Measurements from ENCODE around the gene EPB41. TPM values are rescaled to one million over a fixed set of nuclear protein-coding genes. Genes with fewer than 3 reads are reported as not detected.

EPB41 gene
- total and polyA plus RNA-seq, 2 of the 8 experiments (the other 6 are each of a cell fraction or from before 2014, with no cell fraction given): 36.7 to 109 TPM

DNA sequence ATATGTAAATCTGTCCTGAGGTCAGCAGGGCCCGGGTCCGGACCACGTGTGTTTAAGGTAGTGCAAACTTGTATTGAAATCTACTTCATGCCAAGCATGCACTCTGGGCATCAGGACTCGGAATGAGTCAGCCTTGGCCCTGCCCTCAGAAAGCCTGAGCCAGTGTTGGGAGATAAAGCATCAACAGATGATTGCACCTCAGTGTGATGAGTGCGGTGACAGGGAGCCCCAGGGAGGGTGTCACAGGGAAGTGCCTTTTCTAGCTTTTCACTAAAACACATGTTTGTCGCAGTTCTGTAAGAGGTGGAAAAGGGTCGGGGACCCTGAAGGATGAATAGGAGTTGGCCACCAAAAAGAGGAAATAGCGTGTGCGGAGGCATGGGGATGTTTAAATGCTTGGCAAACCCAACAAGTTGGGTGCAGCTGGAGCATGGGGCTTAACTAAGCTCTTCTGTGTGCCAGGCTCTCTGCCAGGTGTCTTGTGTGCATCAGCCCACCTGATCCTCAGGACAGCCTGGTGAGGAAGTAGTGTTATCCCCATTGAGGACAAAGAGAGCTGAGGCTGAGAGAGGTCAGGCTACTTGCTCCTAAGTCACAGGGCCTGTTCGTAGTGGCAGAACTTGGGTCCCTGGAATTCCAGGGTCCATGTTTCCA, 48.2 kb upstream of the EPB41 start:
- no peaks in the 10 kb centered on the region for H4K20me1 ChIP-seq (replicated peaks in 1 of 2; ENCODE audit: control insufficient read depth in 1 of 2, insufficient read depth in 2 of 2, low read length in 2 of 2)
- no peak overlapping the region for H3K18ac ChIP-seq (ENCODE audit: extremely low read depth, low read length)
- H3K36me3 ChIP-seq (ENCODE audit: control insufficient read depth in 2 of 4, insufficient read depth in 4 of 4, low read length in 3 of 4): no peaks in the 10 kb centered on the region
- no peak overlapping the region for H3K4me2 ChIP-seq (ENCODE audit: insufficient read depth in 1 of 2, low read depth in 2 of 2, low read length in 2 of 2)
- H3K4me3 ChIP-seq (ENCODE audit: extremely low read depth in 1 of 4, insufficient read depth in 2 of 4, low read depth in 3 of 4, low read length in 4 of 4): no peak overlapping the region
- no peaks in the 10 kb centered on the region for H3K9me3 ChIP-seq (ENCODE audit: insufficient read depth in 2 of 2, low read depth in 1 of 2, low read length in 1 of 2)
- no peaks in the 10 kb centered on the region for H3K79me1 ChIP-seq (ENCODE audit: low read depth, low read length)
- H4K91ac ChIP-seq (replicated peaks; ENCODE audit: insufficient read length, low read length): no peak overlapping the region
- H2BK20ac ChIP-seq (ENCODE audit: low read length): no peak overlapping the region
- H2BK15ac ChIP-seq (ENCODE audit: low read length): no peak overlapping the region
- H3K56ac ChIP-seq (replicated peaks; ENCODE audit: insufficient read length, low read depth, low read length): no peak overlapping the region
- H3K27ac ChIP-seq (ENCODE audit: low read depth, low read length): no peak overlapping the region
- no peak overlapping the region for H4K8ac ChIP-seq (ENCODE audit: extremely low read depth, insufficient read depth, low read length)
- no peak overlapping the region for H2BK5ac ChIP-seq (ENCODE audit: low read depth, low read length)
- H3K4ac ChIP-seq (replicated peaks; ENCODE audit: insufficient read length, low read depth, low read length): no peak overlapping the region
- H2BK120ac ChIP-seq (replicated peaks; ENCODE audit: low read depth, low read length): no peak overlapping the region
- FAIRE-seq (no peak), DNase-seq (ENCODE audit: low read depth in 1 of 2, low spot score in 2 of 2) (no peak)
- no peak overlapping the region for H3K9ac ChIP-seq (replicated peaks in 1 of 4; ENCODE audit: extremely low read depth in 1 of 4, low read depth in 3 of 4, low read length in 3 of 4)
- H3K14ac ChIP-seq (ENCODE audit: insufficient read length): no peak overlapping the region
- H3K23ac ChIP-seq (ENCODE audit: insufficient read length): no peak overlapping the region
- H2BK12ac ChIP-seq (ENCODE audit: low read depth, low read length): no peak overlapping the region
- ChIA-PET CTCF (ENCODE audit: partially characterized antibody) (interaction anchor here (0.8 to 3.9 kb wide), 6 partner anchors 10 to 81 kb away, joined by 3 to 45 read pairs (median 4); no protein-coding TSS in a partner anchor), POLR2A (ENCODE audit: partially characterized antibody) (interaction anchor here (0.6 to 1.4 kb wide), 4 partner anchors 9 to 223 kb away, joined by 3 to 6 read pairs (median 3); partner anchors contain the start of gene TAF12)
- H4K5ac ChIP-seq (ENCODE audit: insufficient read length, low read depth, low read length): no peak overlapping the region
- H3K79me2 ChIP-seq (ENCODE audit: control insufficient read depth in 1 of 2, insufficient read depth in 2 of 2, low read length in 2 of 2): no peaks in the 10 kb centered on the region
- no peaks in the 10 kb centered on the region for H3K27me3 ChIP-seq (replicated peaks in 1 of 4; ENCODE audit: control insufficient read depth in 3 of 4, extremely low read depth in 1 of 4, insufficient read depth in 3 of 4, low read length in 3 of 4)
- H3K23me2 ChIP-seq (ENCODE audit: low read depth, low read length): no peaks in the 10 kb centered on the region
- WGBS, 2 experiments (ENCODE audit: extremely low coverage in 1 of 2, insufficient coverage in 1 of 2, insufficient read length in 1 of 2, insufficient replicate concordance in 2 of 2, low coverage in 1 of 2, low lambda C conversion rate in 2 of 2, missing lambda C conversion rate in 1 of 2): 91% methylated on average over 10 of the region's 10 CpGs; no CpG with 5 or more reads in 1 of the 2 experiments
- no peak overlapping the region for H2AK5ac ChIP-seq (ENCODE audit: low read depth, low read length)
- H3K4me1 ChIP-seq (replicated peaks in 1 of 4; ENCODE audit: control insufficient read depth in 3 of 4, insufficient read depth in 4 of 4, low read length in 3 of 4): peaks cover 0 to 5% (median 0%) of the 10 kb centered on the region in 4 experiments; a peak in 2 of 7 replicates
- no peak overlapping the region for H2AFZ ChIP-seq (ENCODE audit: low read length)
- no peak for TF ChIP-seq MAFK (IDR thresholded peaks at IDR 0.05; ENCODE audit: low read depth, low read length)
- no peak for TF ChIP-seq SIN3A (conservative IDR thresholded peaks at IDR 0.05 in 1 of 2, IDR thresholded peaks at IDR 0.05 in 1 of 2; ENCODE audit: low read depth in 1 of 2, low read length in 2 of 2)
- no peak for TF ChIP-seq SIX5 (IDR thresholded peaks at IDR 0.05; ENCODE audit: low read depth, low read length)
- TF ChIP-seq, protein P1, sequence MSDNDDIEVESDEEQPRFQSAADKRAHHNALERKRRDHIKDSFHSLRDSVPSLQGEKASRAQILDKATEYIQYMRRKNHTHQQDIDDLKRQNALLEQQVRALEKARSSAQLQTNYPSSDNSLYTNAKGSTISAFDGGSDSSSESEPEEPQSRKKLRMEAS (IDR thresholded peaks at IDR 0.05): no peak
- TF ChIP-seq FOSL1 (IDR thresholded peaks at IDR 0.05; ENCODE audit: insufficient read depth, low read depth, low read length): no peak
- no peak for TF ChIP-seq CEBPB (IDR thresholded peaks at IDR 0.05; ENCODE audit: low read depth, low read length)
- no peak for TF ChIP-seq POLR2AphosphoS5 (IDR thresholded peaks at IDR 0.05; ENCODE audit: low read depth, low read length)
- no peak for TF ChIP-seq POU5F1 (IDR thresholded peaks at IDR 0.05; ENCODE audit: low read depth, low read length)
- no peak for TF ChIP-seq GABPA (IDR thresholded peaks at IDR 0.05; ENCODE audit: borderline replicate concordance, insufficient read depth, low read length)
